Ovary (tissue), 3 donors: Measurements from ENCODE around the gene ZPBP2.

Experiments used
- EP300 ChIP-seq: sonication (generic); formaldehyde crosslinking; IDR thresholded peaks from one replicate; pipeline ENCODE4 v1.6.1; 2017; ENCODE audit warnings: antibody characterized with exemption
- POLR2A ChIP-seq: fragments of 450-650 bp; IDR thresholded peaks from one replicate; pipeline ENCODE4 v1.6.1; 2017; ENCODE audit warnings: antibody characterized with exemption, mild to moderate bottlenecking, moderate library complexity
- TF ChIP-seq, protein P1 (sequence below), 3 donors: fragments of 450-650 bp in 2 of 3; fragments of 200-600 bp in 1 of 3; IDR thresholded peaks; one replicate each; pipeline versions ENCODE4 v1.5.1 to v1.8.0; 2016 to 2022; ENCODE audit warnings: antibody characterized with exemption in 3 of 3, mild to moderate bottlenecking in 1 of 3
- donor health status: DM: no; HTN: no; CAD: no.

GRCh38 chr17:39915559-39915958, 47.6 kb downstream of the ZPBP2 start:
- TF ChIP-seq, protein P1, sequence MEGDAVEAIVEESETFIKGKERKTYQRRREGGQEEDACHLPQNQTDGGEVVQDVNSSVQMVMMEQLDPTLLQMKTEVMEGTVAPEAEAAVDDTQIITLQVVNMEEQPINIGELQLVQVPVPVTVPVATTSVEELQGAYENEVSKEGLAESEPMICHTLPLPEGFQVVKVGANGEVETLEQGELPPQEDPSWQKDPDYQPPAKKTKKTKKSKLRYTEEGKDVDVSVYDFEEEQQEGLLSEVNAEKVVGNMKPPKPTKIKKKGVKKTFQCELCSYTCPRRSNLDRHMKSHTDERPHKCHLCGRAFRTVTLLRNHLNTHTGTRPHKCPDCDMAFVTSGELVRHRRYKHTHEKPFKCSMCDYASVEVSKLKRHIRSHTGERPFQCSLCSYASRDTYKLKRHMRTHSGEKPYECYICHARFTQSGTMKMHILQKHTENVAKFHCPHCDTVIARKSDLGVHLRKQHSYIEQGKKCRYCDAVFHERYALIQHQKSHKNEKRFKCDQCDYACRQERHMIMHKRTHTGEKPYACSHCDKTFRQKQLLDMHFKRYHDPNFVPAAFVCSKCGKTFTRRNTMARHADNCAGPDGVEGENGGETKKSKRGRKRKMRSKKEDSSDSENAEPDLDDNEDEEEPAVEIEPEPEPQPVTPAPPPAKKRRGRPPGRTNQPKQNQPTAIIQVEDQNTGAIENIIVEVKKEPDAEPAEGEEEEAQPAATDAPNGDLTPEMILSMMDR (IDR thresholded peaks at IDR 0.05): no peak
- TF ChIP-seq EP300 (no peak), POLR2A (no peak)
